Measurements from ENCODE around the gene RIN2. TPM values are rescaled to one million over a fixed set of nuclear protein-coding genes. Genes with fewer than 3 reads are reported as not detected.

The RIN2 gene
- total RNA-seq, 4 donors from 2014 or later, result 71.3 to 116 (median 91.8) TPM

- no peak for TF ChIP-seq CTCF (IDR thresholded peaks at IDR 0.05; ENCODE audit: low read depth)
These were observed 28.3 kb downstream of the RIN2 start for GRCh38 chr20:19786311-19786710.

- no peak for TF ChIP-seq CTCF (IDR thresholded peaks at IDR 0.05; ENCODE audit: low read depth)
These were observed 29.3 kb downstream of the RIN2 start for GRCh38 chr20:19787366-19787765.

GRCh38 chr20:19789009-19789408 is 31.0 kb downstream of the RIN2 start:
- TF ChIP-seq CTCF (IDR thresholded peaks at IDR 0.05; ENCODE audit: low read depth), result no peak

- no peak for TF ChIP-seq CTCF (IDR thresholded peaks at IDR 0.05; ENCODE audit: low read depth)
These were observed 31.4 kb downstream of the RIN2 start for GRCh38 chr20:19789446-19789845.

- no peak for TF ChIP-seq CTCF (IDR thresholded peaks at IDR 0.05; ENCODE audit: low read depth)
These were observed 33.8 kb downstream of the RIN2 start for GRCh38 chr20:19791887-19792286.

GRCh38 chr20:19793716-19794115 is 35.7 kb downstream of the RIN2 start:
- no peak for TF ChIP-seq CTCF (IDR thresholded peaks at IDR 0.05; ENCODE audit: low read depth)

GRCh38 chr20:19794941-19795340 is 36.9 kb downstream of the RIN2 start:
- TF ChIP-seq CTCF (IDR thresholded peaks at IDR 0.05; ENCODE audit: low read depth), result no peak

Data from subcutaneous adipose tissue (tissue), 4 donors.